Sigmoid colon (tissue), 4 donors: ENCODE results near the gene PFDN6.

Source experiments
- CTCF ChIP-seq, 4 experiments: fragments of 450-650 bp in 3 of 4; fragments of 200-600 bp in 1 of 4; IDR thresholded peaks; one replicate each; pipeline ENCODE4 v1.5.1; 2016 to 2019; ENCODE audit warnings: antibody characterized with exemption in 4 of 4, mild to moderate bottlenecking in 3 of 4, moderate library complexity in 2 of 4
- POLR2A ChIP-seq, 2 donors: fragments of 450-650 bp; IDR thresholded peaks; one replicate each; pipeline ENCODE4 v1.6.1; 2016; ENCODE audit warnings: antibody characterized with exemption in 2 of 2, mild to moderate bottlenecking in 2 of 2, moderate library complexity in 2 of 2
- POLR2AphosphoS5 ChIP-seq, 4 donors: sonication (generic); formaldehyde crosslinking; IDR thresholded peaks; one replicate each; pipeline ENCODE4 v1.6.1; 2017; ENCODE audit warnings: antibody characterized with exemption in 4 of 4

- peak; percentile 39 to 79 (median 72) for TF ChIP-seq CTCF (IDR thresholded peaks at IDR 0.05)
- peak; percentile 78 to 93 (median 90) for TF ChIP-seq POLR2AphosphoS5 (IDR thresholded peaks at IDR 0.05)
- TF ChIP-seq POLR2A (IDR thresholded peaks at IDR 0.05): peak; percentile 69 to 80
These were observed 10.0 kb downstream of the PFDN6 start for GRCh38 chr6:33299237-33299944.
